Adrenal gland (tissue), 12 donors: ENCODE data around the gene ASB10. TPM values are rescaled to one million over a fixed set of nuclear protein-coding genes. Genes with fewer than 3 reads are reported as not detected.

Experiments used
- DNase-seq, 7 donors: peaks; one replicate each; pipeline ENCODE4 v3.0.0-alpha.2; 2019 to 2020
- H3K27ac ChIP-seq, 5 donors: fragments of 200-600 bp; sonication (generic) in 4 of 5; 1 replicate in 3 of 5; 2 replicates in 2 of 5; pipeline versions ENCODE4 v1.5.1 to v1.8.0; 2016 to 2020; ENCODE audit warnings: mild to moderate bottlenecking in 1 of 5
- H3K27me3 ChIP-seq: fragments of 200-600 bp; 2 replicates; pipeline ENCODE4 v1.8.0; 2021
- H3K36me3 ChIP-seq, 2 donors: fragments of 200-600 bp; replicated peaks in 1 of 2; 1 replicate in 1 of 2; 2 replicates in 1 of 2; pipeline versions ENCODE4 v1.5.1 to v1.8.0; 2018 to 2022
- H3K4me1 ChIP-seq, 2 donors: fragments of 200-600 bp; replicated peaks in 1 of 2; 1 replicate in 1 of 2; 2 replicates in 1 of 2; pipeline versions ENCODE4 v1.5.1 to v1.8.0; 2018 to 2021
- H3K4me3 ChIP-seq, 4 donors: fragments of 200-600 bp; sonication (generic) in 3 of 4; one replicate each; pipeline ENCODE4 v1.5.1; 2016 to 2018
- H3K9me3 ChIP-seq, 3 donors: fragments of 200-600 bp; sonication (generic) in 1 of 3; replicated peaks in 1 of 3; 1 replicate in 2 of 3; 2 replicates in 1 of 3; pipeline versions ENCODE4 v1.5.1 to v1.8.0; 2016 to 2021
- POLR2A ChIP-seq, 2 donors: fragments of 450-650 bp; IDR thresholded peaks; one replicate each; pipeline ENCODE4 v1.6.1; 2017; ENCODE audit warnings: antibody characterized with exemption in 2 of 2, mild to moderate bottlenecking in 2 of 2, moderate library complexity in 1 of 2
- WGBS, 4 donors: extraction: QIAGEN DNeasy Blood & Tissue Kit in 2 of 4; methylation state at CpG; one replicate each; pipeline versions ENCODE4 v1.1.5 to v1.1.7; 2013 to 2017; 5-methylcytosine and 5-hydroxymethylcytosine counted together
- intact Hi-C, 2 donors: fragments of 100-400 bp; cut with DNase I; formaldehyde crosslinking; loops; one replicate each; pipeline versions ENCODE4 v1.14.1 to v1.15.0; 2022 to 2023
- polyA plus RNA-seq, 3 donors: library from polyadenylated mRNA; stranded (reverse); fragments of 200-250 nt in 2 of 3; fragments of 350-450 nt in 1 of 3; fragmentation: Illumina TruSeq in 1 of 3; extraction: RNeasy Lipid Tissue Mini Kit (QIAGEN cat#74804) in 1 of 3; gene quantifications; one replicate each; pipeline ENCODE4 v1.2.3, GENCODE V29; 2013 to 2014
- total RNA-seq, 9 donors: library from RNA; depleted of rRNA in 4 of 9; stranded (reverse); fragments of >200 nt in 4 of 9; fragments of 120-200 nt in 1 of 9; fragmentation: NEBNext Ultra II Directional in 1 of 9; extraction: Animal tissue kit (Norgen Biotek cat#: 25700) in 1 of 9; gene quantifications; one replicate each; pipeline versions ENCODE4 v1.1.0 to v1.2.4, GENCODE V29; 2013 to 2023
- TF ChIP-seq, protein P1 (sequence below), 6 experiments: fragments of 450-650 bp in 4 of 6; fragments of 200-600 bp in 2 of 6; sonication (generic) in 1 of 6; IDR thresholded peaks; 1 replicate in 5 of 6; 2 replicates in 1 of 6; pipeline versions ENCODE4 v1.5.1 to v1.8.0; 2016 to 2021; ENCODE audit warnings: antibody characterized with exemption in 6 of 6, mild to moderate bottlenecking in 2 of 6, moderate library complexity in 1 of 6
- donor health status: healthy with polysubstance abuse.
- donor health status: Bipolar disorder and iron deficiency.
- donor health status: DM: yes; HTN: yes; CAD: no.
- donor health status: DM: no; HTN: no; CAD: no.
- donor health status: DM: no; HTN: no; CAD: no.
- donor health status: DM: yes; HTN: yes; CAD: no.

Gene ASB10
- total and polyA plus RNA-seq, 12 donors = not detected

DNA sequence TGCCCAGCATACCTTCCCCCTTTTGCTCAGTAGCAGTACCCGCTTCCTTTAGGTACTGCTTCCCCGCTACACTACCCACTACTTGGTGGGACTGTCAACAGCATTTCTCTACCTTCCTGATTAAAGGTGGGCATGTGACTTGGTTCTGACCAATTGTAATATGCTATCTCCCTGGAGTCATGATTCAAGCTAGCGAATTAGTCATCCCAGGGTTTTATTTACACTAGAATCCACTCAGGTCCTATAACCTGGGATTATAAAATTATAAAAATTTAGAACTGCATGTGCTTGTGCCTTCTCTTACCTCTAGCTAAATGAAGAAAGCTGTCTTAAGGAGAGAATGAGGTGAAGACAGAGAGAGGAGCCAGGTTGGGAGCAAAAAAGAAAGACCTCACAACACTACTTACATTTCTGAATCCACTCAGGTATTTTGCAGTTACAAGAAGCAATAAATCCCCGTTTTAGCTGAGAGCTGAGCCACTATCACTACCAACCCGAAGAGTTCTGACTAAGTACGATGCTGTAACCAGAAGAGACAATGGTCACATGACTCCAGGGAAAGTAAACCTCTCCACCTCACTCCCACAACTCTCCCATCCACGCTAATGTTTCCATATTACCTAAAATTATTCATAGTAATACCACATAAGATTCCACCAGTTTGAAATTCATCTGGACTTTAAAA is 29.3 kb downstream of the ASB10 start:
- 73 to 83% (median 77%) methylated on average over 7 of the region's 7 CpGs for WGBS, 4 donors
- no peak overlapping the region for H3K4me3 ChIP-seq
- H3K9me3 ChIP-seq = no peaks in the 10 kb centered on the region
- peaks cover 19% of the 10 kb centered on the region for H3K27me3 ChIP-seq
- no peaks in the 10 kb centered on the region for H3K36me3 ChIP-seq
- no peak overlapping the region for H3K27ac ChIP-seq
- TF ChIP-seq POLR2A (IDR thresholded peaks at IDR 0.05) = no peak
- TF ChIP-seq, protein P1, sequence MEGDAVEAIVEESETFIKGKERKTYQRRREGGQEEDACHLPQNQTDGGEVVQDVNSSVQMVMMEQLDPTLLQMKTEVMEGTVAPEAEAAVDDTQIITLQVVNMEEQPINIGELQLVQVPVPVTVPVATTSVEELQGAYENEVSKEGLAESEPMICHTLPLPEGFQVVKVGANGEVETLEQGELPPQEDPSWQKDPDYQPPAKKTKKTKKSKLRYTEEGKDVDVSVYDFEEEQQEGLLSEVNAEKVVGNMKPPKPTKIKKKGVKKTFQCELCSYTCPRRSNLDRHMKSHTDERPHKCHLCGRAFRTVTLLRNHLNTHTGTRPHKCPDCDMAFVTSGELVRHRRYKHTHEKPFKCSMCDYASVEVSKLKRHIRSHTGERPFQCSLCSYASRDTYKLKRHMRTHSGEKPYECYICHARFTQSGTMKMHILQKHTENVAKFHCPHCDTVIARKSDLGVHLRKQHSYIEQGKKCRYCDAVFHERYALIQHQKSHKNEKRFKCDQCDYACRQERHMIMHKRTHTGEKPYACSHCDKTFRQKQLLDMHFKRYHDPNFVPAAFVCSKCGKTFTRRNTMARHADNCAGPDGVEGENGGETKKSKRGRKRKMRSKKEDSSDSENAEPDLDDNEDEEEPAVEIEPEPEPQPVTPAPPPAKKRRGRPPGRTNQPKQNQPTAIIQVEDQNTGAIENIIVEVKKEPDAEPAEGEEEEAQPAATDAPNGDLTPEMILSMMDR (IDR thresholded peaks at IDR 0.05) = no peak
- intact Hi-C loops = no loop called here
- no peak for DNase-seq
- H3K4me1 ChIP-seq = no peaks in the 10 kb centered on the region

DNA sequence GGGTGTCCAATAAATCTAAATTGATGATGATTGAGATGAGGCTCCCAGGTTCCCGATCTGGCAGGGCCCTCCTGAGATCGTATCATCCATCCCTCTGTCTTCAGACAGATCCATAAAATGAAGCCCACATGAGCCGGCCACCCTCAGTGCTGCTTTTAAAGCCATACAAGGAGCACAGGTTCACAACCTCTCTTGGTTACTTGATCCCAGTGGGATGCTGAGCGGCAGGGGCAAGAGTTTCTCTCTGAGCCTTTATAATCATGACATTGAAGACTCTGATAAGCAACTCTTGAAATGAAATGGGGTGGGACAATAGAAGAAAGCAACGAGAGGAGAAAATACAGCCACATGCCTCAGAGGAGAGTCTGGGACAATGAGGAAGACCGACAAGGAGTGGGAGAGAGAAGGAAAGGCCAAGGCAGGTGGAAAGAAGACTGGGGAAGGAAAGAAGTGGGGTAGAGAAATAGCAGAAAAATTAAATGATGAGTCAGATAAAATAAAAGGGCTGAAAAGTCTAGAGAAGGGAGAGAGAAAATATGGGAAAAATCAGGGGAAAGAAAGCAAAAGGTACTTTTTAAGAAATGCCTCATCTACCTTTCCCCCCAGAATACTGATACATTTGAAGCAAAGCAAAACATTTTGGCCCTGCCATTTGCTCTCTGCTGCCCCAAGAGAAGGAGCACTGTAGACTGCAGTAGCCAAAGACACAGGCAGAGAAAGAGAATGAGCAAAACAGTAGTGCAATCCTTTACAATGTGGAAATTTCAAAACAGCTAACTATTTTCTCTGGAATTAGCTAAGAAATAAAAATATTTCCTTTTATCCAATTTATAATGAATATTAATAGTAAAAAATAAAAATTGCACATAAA is 34.2 kb downstream of the ASB10 start:
- no peaks in the 10 kb centered on the region for H3K9me3 ChIP-seq
- peaks cover 18% of the 10 kb centered on the region for H3K27me3 ChIP-seq
- peak in 2 of 7 donors; percentile 6 to 21 for DNase-seq
- no peaks in the 10 kb centered on the region for H3K4me1 ChIP-seq
- TF ChIP-seq, protein P1 (IDR thresholded peaks at IDR 0.05) = no peak
- no peak for TF ChIP-seq POLR2A (IDR thresholded peaks at IDR 0.05)
- no peak overlapping the region for H3K27ac ChIP-seq
- H3K4me3 ChIP-seq = no peak overlapping the region
- intact Hi-C loops = no loop called here
- WGBS, 4 donors = 55 to 64% (median 59%) methylated on average over 6 of the region's 6 CpGs
- H3K36me3 ChIP-seq = no peaks in the 10 kb centered on the region

DNA sequence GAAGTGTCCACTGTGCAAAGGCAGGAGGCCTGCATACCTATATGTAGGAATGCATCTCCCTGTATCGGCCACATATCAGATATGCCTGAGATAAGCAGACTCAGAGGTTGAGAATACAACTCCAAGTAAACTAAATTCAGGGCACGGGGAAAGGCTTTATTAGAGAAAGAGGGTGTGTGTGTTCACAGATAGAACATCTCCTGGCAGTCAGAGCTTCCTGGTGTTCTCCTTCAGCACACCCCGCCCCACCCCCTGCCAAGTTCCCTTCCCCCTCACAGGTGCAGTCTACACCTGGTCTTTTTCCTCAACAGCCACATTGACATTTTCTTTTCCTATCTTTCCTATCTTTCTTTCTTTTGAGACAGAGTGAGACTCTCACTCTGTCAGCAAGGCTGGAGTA is 36.7 kb downstream of the ASB10 start:
- H3K36me3 ChIP-seq = no peaks in the 10 kb centered on the region
- H3K4me3 ChIP-seq = no peak overlapping the region
- TF ChIP-seq, protein P1 (IDR thresholded peaks at IDR 0.05) = no peak
- no peak for TF ChIP-seq POLR2A (IDR thresholded peaks at IDR 0.05)
- DNase-seq = no peak
- no peaks in the 10 kb centered on the region for H3K9me3 ChIP-seq
- peaks cover 18% of the 10 kb centered on the region for H3K27me3 ChIP-seq
- 83 to 91% (median 86%) methylated on average over 3 of the region's 3 CpGs for WGBS, 4 donors
- H3K27ac ChIP-seq = no peak overlapping the region
- intact Hi-C loops = no loop called here
- no peaks in the 10 kb centered on the region for H3K4me1 ChIP-seq
